Middle frontal gyrus (tissue), 1 donor: ENCODE measurements around the gene P2RX2.

Experiments used
- DNase-seq: peaks from one replicate; pipeline ENCODE4 v3.0.0-alpha.2; 2015; ENCODE audit warnings: low spot score; ENCODE audit errors: extremely low spot score

The P2RX2 gene

DNA sequence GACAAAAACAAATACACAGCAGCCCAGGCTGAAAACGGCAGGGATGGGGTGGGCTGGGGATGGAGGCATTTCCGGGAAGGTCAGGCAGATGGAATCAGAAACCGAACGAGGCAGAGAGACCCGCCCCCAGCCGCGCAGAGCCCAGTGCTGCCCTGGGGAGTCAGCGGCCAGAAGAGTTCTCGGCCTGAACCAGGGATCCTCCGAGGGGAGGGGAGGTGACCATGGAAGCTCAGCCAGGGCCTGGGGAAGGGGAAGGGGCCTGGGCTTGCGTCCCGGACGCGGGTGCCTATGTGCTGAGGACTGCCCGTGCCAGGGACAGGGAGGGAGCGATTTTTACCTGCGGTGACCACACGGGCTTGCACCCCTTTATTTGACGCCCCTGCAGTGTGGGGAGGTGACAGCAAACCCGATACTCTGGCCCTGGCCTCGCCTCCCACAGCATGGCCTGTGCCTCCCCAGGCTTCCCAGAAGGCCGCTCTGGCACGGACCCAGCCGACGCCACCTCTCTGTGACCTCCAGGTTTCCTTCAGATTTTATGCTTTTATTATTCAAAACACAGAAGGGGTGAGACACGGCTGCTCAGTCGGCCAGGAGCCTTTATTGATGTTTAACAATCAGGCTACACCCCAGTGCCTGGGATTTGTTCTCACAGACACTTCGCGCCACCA is 15.9 kb upstream of the P2RX2 start:
- no peak for DNase-seq

- no peak for DNase-seq
Measured at GRCh38 chr12:132603240-132604150, 15.1 kb upstream of the P2RX2 start.

GRCh38 chr12:132604151-132604618 is 14.4 kb upstream of the P2RX2 start:
- no peak for DNase-seq

DNA sequence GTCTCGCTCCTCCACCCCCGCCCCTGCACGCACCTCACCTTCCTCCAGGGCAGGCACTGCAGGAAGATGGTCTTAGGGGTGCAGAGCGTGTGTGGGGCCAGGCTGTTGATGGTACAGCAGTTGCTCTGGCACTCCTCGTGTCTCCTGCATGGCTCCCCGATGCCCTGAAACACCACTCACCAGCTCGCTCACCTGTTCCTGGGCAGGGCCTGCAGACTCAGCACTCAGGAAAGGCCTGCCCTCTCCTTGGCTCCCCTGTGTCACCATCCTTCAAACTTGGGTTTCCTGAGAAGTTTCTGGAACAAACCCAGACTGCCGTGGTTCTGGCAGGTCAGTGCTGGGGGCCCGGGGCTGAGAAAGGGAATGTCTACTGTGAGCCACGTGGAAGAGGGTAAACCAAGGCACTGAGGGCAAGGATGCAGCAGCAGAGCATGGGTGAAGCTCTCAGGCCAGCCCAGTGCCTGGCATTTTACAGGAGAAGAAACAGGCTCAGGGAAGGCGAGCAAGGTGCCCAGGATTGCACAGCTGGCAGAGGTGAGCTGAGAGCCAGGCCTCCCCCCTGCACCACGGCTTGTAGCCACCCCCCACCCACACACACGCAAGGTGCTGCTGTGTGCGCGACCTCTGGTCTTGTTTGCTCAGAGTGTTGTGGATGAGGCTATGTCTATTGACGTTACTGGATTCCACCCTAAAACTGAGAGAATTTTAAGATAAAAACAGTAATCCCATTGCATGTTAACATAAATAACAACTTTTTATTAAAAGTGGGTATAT is 13.7 kb upstream of the P2RX2 start:
- DNase-seq, result no peak

DNA sequence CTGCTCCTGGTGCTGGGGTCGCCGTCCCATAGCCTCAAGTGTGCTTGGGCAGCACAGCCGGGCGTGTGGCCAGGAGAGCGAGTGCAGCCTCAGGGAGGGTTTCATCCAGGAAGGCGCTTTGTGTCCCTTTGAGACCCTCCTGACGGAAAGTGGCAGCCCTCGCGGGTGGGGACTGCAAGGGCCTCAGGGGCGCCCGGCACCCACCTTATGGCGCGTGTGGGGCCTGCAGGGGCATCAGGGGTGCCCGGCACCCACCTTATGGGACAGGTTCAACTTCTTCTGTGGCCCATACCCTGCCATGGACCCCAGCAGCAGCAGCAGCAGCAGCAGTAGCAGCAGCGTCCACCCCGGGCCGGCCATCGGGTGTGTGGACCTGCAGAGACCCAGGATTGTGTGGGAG is 12.7 kb upstream of the P2RX2 start:
- no peak for DNase-seq

GRCh38 chr12:132606466-132606865 is 12.1 kb upstream of the P2RX2 start:
- no peak for DNase-seq

GRCh38 chr12:132606927-132607326 is 11.6 kb upstream of the P2RX2 start:
- DNase-seq, result no peak

DNA sequence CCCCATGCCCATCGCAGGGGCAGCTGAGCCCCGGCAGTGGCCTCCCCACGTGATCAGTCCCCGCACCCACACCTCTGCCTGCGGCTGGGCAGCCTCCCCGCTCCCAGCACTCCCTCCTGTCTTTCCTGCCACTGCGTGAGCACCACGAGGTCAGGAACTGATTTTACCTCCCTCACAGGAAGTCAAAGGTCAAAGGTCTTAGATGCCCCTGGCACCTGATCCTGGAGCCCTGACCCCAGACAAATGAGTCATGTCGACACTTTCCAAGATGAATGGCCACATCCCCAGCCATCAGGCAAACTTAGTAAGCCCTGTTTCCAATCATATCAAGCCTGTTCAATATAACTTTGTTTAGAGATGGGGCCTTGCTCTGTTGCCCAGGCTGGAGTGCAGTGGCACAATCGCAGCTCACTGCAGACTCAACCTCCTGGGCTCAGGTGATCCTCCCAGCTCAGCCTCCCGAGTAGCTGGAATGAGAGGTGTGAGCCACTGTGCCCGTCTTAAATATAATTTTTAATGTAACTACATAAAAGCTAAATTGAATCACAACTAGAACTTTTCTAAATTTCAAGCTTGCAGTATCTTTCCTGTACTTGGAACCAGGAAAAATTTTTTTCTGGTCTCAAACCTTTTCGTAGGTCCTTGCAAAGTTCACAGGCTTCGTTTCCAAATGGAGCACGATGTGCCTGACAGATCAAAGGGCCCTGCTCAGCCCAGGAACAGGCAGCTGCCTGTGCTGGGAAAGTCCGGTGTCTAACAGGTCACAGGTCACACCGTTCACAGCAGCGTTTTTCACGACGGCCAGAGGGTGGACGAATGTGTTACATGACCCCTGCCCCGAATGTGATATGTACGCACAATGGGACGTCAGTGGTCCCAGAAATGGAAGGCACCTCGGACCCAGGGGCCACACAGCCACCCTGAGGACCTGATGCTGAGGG is 10.1 kb upstream of the P2RX2 start:
- no peak for DNase-seq

DNA sequence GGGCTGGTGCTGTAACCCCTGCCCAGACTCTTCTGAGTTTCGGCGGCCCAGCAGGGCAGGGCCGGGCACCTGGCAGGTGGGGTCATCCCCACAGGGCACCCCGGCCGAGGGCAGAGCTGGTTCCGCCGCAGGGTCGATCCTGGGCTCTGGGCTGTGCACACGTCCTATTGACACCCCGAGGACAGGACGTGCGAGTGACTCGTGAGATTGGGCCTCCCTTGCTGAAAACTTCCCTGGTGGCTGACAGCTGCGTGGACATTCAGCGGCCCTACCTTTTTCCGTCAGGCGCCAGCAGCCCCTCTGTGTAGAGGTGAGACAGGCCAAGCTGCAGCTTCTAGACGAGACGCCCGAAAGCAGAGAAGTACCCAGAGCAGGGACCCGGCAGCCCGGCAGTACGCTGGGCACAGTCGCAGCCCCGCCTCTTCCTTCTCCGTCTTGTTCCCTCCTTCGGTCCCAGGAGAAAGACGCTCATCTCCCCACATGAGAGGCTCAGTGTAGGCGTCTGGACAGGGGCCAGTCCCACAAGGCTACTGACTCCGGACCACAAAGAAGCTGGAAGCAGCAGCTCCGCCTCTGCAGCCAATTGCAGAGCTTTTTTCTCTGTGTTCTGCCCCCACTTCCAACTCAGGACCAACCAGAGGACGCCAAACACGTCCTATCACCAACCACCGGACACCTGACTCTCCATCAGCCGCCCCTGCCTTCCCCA is 8.4 kb upstream of the P2RX2 start, which contains the start of gene LRCOL1:
Gene LRCOL1, minus strand, starts transcription at position 532 of the 709 bp plus-strand sequence. CDS start 4,331 bp downstream, outside the sequence.
- DNase-seq, result no peak

DNA sequence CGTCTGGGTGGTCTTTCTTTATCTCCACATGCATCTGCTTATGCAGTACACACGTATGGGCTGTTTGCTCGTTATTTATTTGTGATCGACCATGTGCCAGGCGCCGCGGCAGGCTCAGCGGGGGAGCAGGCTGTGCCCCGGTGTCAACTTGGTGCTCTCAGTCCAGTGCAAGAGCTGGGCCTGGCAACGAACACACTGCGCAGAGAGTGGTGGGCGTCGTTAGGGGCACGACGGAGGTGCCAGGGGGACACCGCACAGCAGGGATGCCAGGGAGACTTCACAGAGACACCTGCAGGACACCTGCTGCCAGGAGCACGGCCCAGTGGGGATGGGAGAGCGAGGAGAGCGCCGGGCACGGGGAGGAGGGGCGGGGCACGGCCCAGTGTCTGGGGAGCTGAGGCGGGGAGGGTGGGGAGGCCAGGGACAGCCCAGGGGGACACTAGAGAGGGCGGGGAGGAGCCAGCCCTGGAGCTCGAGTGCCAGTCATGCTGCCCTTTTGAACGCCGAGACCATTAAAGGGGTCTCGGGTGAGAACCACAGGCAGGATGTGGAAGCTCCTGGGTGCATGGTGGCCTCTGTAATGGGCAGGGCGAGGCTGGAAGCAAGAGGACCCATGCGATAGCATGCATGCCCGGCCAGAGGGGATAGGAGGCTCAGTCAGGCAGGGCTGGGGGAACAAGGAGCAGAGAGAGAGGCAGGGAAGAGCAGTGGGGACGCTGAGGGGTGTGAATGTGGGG is 7.5 kb upstream of the P2RX2 start:
- DNase-seq, result no peak

GRCh38 chr12:132611620-132612019 is 7.0 kb upstream of the P2RX2 start:
- DNase-seq, result no peak

DNA sequence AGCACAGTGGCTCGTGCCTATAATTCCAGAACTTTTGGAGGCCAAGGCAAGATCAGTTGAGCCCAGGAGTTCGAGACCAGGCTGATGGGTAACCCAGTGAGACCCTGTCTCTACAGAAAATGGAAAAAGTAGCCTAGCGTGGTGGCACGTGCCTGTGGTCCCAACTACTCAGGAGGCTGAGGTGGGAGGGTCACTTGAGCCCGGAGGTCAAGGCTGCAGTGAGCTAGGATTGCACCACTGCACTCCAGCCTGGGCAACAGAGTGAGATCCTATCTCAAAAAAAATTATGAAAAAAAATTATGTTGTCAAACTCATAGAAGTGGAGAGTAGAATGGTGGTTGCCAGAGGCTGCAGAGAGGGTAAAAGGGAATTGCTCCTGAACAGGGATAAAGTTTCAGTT is 4.5 kb upstream of the P2RX2 start:
- DNase-seq, result no peak

GRCh38 chr12:132614861-132615578 is 3.6 kb upstream of the P2RX2 start:
- DNase-seq, result peak; percentile 69

DNA sequence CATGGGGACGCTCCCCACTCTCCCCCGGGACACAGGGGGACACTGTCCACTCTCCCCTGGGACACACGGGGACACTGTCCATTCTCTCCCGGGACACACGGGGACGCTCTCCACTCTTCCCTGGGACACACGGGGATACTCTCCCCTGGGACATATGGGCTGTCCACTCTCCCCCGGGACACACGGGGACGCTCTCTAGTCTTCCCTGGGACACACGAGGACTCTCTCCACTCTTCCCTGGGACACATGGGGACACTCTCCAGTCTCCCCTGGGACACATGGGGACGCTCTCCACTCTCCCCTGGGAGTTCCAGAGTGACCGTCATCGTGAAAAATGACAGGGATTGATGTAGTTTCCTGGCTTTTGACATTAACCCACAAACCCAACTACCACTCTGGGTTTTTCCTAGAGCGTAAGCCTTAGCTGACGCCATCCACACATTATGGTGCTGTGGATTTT is 3.0 kb upstream of the P2RX2 start:
- DNase-seq, result no peak

DNA sequence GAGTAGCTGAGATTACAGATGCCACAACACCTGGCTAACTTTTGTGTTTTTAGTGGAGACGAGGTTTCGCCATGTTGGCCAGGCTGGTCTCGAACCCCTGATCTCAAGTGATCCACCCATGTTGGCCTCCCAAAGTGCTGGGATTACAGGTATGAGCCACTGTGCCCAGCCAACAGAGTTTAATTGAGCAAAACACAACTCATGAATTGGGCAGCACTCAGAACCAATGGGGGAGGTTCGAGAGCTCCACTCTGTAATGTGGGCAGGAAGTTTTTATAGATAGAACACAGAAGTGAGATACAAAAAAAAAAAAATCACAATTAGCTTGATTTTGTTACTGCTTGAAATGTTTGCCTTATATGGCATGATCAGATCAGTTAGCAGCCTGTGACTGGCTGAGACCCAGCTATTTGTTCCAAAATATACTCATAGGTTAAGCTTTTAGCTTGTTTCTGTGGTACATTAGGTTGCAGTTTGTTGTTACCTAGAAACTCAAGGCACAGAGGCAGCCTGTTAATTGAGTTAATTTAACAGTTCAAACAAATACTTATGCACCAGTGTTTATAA is 1.4 kb upstream of the P2RX2 start:
- no peak for DNase-seq

- DNase-seq, result no peak
Measured at GRCh38 chr12:132617822-132618682, 524 bp upstream of the P2RX2 start.

- DNase-seq, result no peak
Measured at GRCh38 chr12:132619071-132619385, 452 bp downstream of the P2RX2 start.
